Gastrocnemius medialis (tissue), 4 donors: Measurements from ENCODE around the gene SKI. TPM values are rescaled to one million over a fixed set of nuclear protein-coding genes. Genes with fewer than 3 reads are reported as not detected.

Experiments used
- ATAC-seq, 2 donors: fragments of 150-250 bp; one replicate each; pipeline ENCODE4 v1.9.1; 2016
- DNase-seq, 2 donors: peaks; one replicate each; pipeline ENCODE4 v3.0.0-alpha.2; 2019
- H3K27ac ChIP-seq, 4 donors: fragments of 200-600 bp; sonication (generic); 1 replicate in 1 of 4; 2 replicates in 3 of 4; pipeline ENCODE4 v1.5.1; 2016 to 2018; ENCODE audit warnings: mild to moderate bottlenecking in 2 of 4, moderate library complexity in 1 of 4
- H3K27me3 ChIP-seq, 3 donors: fragments of 200-600 bp; sonication (generic) in 2 of 3; 1 replicate in 1 of 3; 2 replicates in 2 of 3; pipeline versions ENCODE4 v1.5.1 to v1.6.0; 2016 to 2019; ENCODE audit warnings: mild to moderate bottlenecking in 1 of 3, moderate library complexity in 1 of 3
- H3K36me3 ChIP-seq, 2 donors: fragments of 200-600 bp; sonication (generic) in 1 of 2; one replicate each; pipeline ENCODE4 v1.5.1; 2017 to 2018
- H3K4me1 ChIP-seq, 2 donors: fragments of 200-600 bp; sonication (generic) in 1 of 2; one replicate each; pipeline ENCODE4 v1.5.1; 2016 to 2017; ENCODE audit warnings: mild to moderate bottlenecking in 2 of 2
- H3K4me3 ChIP-seq, 4 donors: fragments of 200-600 bp; sonication (generic) in 3 of 4; 1 replicate in 1 of 4; 2 replicates in 3 of 4; pipeline ENCODE4 v1.5.1; 2016 to 2019; ENCODE audit warnings: mild to moderate bottlenecking in 2 of 4
- H3K9me3 ChIP-seq, 3 donors: fragments of 200-600 bp; sonication (generic) in 2 of 3; 1 replicate in 1 of 3; 2 replicates in 2 of 3; pipeline ENCODE4 v1.5.1; 2016 to 2019
- POLR2A ChIP-seq, 2 donors: fragments of 450-650 bp; IDR thresholded peaks; one replicate each; pipeline ENCODE4 v1.6.1; 2017; ENCODE audit warnings: antibody characterized with exemption in 2 of 2, mild to moderate bottlenecking in 2 of 2, moderate library complexity in 2 of 2
- in situ Hi-C, 4 donors: fragments of 200-750 bp; cut with MboI; loops; one replicate each; pipeline versions ENCODE4 v1.15.0 to v1.8.0; 2017; ENCODE audit warnings: low sequenced_read_pairs in 4 of 4
- intact Hi-C: fragments of 100-400 bp; cut with DNase I; formaldehyde crosslinking; loops from one replicate; pipeline ENCODE4 v1.15.1; 2023; ENCODE audit warnings: low total_unique reads
- total RNA-seq, 4 donors: library from RNA; depleted of rRNA; stranded (reverse); fragments of >200 nt; gene quantifications; one replicate each; pipeline versions ENCODE4 v1.1.0 to v1.2.3, GENCODE V29; 2016
- TF ChIP-seq, protein P1 (sequence below), 5 experiments: fragments of 450-650 bp in 3 of 5; fragments of 200-600 bp in 2 of 5; sonication (generic) in 2 of 5; IDR thresholded peaks in 4 of 5; conservative IDR thresholded peaks in 1 of 5; 1 replicate in 4 of 5; 2 replicates in 1 of 5; pipeline ENCODE4 v1.5.1; 2016 to 2019; ENCODE audit warnings: antibody characterized with exemption in 5 of 5, mild to moderate bottlenecking in 3 of 5, moderate library complexity in 3 of 5

SKI gene
- total RNA-seq, 4 donors from 2014 or later: 7.8 to 32.2 (median 22.4) TPM

DNA sequence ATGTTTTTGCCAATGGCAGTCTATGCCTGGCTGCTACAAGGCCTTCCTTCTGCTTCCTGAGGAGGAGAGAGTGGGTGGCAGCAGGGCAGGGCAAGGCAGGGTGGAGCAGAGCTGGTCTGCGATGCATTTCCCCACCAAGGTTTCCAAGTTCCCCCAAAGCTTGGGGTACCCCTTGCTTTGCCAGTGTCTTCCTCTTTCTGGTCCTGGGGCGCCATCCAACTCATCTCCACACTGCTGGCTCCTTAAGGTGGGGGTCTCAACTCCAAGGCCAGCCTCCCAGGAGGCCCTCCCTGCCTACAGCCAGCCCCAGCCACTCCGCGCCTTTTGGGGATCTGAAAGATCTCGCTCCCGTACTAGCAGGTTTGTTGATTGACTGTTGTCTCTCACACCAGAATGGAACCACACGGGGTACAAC, 3.9 kb upstream of the SKI start:
- H3K4me1 ChIP-seq: peaks cover 0 to 4% of the 10 kb centered on the region in 2 donors
- intact Hi-C loops: no loop called here

DNA sequence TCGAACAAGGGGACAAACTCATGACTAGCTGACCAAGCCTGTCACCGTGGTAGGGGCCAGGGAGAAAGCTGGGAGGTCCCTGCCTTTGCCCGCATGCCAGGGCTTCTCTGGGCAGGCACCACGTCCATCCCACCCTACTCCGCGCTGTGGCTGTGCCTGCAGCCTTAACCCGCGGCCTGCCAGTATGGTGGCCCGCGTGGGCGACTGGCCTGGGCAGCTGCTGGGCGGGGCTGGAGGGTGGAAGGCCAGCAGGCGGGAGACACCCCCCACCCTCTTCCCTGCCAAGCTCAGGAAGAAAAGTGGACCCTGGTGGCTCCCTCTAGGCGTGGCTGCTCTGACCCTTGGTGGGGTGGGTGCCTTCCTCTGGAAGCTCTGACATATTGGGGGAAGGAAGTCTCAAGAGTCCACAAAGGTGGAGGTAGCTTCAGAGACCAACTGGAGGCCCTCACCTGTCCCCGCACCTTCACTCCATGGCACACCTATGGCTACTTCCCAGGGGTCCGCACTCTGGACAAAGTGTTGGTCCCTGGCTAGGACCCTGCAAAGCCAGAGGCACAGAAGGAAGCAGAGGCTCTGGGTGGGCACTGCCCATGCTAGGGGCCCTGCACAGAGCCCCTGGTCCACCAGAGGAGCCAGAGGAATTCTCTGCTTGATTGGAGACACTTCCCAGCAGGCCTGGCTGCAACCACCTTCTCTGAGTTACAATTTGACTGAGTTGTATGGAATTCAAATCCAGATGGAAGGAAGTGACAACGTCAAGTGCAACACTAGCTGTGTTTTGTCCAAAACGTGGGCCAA, 3.3 kb upstream of the SKI start:
- no peak overlapping the region for H3K4me3 ChIP-seq
- in situ Hi-C loops (loop anchor here in 2 of 4 donors (25.0 kb wide), 2 partner anchors 87 to 312 kb away; partner anchors contain the start of genes HES5 (in 1 of the 2) and PANK4 (in 1 of the 2)), intact Hi-C loops (no loop called here)
- H3K27me3 ChIP-seq: no peaks in the 10 kb centered on the region
- peaks cover 6 to 9% of the 10 kb centered on the region in 2 donors for H3K4me1 ChIP-seq
- no peaks in the 10 kb centered on the region for H3K9me3 ChIP-seq
- no peaks in the 10 kb centered on the region for H3K36me3 ChIP-seq
- TF ChIP-seq, protein P1, sequence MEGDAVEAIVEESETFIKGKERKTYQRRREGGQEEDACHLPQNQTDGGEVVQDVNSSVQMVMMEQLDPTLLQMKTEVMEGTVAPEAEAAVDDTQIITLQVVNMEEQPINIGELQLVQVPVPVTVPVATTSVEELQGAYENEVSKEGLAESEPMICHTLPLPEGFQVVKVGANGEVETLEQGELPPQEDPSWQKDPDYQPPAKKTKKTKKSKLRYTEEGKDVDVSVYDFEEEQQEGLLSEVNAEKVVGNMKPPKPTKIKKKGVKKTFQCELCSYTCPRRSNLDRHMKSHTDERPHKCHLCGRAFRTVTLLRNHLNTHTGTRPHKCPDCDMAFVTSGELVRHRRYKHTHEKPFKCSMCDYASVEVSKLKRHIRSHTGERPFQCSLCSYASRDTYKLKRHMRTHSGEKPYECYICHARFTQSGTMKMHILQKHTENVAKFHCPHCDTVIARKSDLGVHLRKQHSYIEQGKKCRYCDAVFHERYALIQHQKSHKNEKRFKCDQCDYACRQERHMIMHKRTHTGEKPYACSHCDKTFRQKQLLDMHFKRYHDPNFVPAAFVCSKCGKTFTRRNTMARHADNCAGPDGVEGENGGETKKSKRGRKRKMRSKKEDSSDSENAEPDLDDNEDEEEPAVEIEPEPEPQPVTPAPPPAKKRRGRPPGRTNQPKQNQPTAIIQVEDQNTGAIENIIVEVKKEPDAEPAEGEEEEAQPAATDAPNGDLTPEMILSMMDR (IDR thresholded peaks at IDR 0.05 in 4 of 5, conservative IDR thresholded peaks at IDR 0.05 in 1 of 5): no peak
- TF ChIP-seq POLR2A (IDR thresholded peaks at IDR 0.05): no peak
- no peak overlapping the region for H3K27ac ChIP-seq
- no peak for DNase-seq
- ATAC-seq: no peak

More for the DNA sequence above, 3.9 kb upstream of the SKI start:
- Histone ChIP-seq H3K9me3 (no peaks in the 10 kb centered on the region), H3K27ac (no peak overlapping the region), H3K27me3 (no peaks in the 10 kb centered on the region), H3K4me3 (no peak overlapping the region), H3K36me3 (no peaks in the 10 kb centered on the region)
- TF ChIP-seq, protein P1 (IDR thresholded peaks at IDR 0.05 in 4 of 5, conservative IDR thresholded peaks at IDR 0.05 in 1 of 5): no peak
- no peak for TF ChIP-seq POLR2A (IDR thresholded peaks at IDR 0.05)
- in situ Hi-C loops: loop anchor here in 2 of 4 donors (25.0 kb wide), 2 partner anchors 88 to 313 kb away; partner anchors contain the start of genes HES5 (in 1 of the 2) and PANK4 (in 1 of the 2)
- DNase-seq (no peak), ATAC-seq (no peak)

DNA sequence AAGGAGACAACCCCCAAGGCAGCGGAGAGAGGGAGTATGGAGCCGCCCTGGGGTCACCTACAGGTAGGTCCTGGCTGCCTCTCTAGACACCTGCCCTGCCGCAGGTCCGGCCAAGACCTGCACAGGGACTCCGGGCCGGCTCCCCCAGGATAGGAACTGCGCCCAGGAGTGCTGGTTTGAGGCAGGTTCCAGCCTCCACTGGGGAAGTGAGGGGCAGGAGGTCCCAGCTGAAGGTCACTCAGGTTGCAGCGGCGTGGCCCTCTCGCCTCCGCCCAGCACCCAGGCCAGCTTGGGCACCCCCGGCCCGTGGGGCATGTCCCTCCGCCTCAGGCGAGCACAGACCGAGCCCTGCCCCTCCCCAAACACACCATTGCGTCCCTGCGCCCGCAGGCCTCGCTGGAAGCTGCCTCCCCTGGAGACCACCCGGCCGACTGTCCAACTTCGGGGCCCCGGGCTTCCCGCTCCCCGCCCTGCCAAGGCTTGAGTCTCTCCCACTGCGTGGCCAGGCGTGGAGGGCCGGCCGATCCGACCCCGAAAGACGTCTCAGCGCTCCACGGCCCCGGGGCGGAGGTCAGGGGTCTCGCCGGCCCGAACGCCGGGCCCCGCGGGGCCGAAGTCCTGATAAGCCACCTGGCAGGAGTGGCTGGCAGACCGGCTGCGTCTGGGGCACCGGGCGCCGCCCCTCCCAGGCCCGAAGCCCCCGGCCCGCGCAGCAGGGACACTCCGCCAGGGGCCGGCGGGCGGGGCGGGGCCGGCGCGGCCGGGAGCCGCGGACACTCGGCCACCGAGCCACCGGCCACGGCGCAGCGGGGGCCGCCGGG, 1.4 kb upstream of the SKI start:
- in situ Hi-C loops: no loop called here
- no peak for DNase-seq
- intact Hi-C loops: loop anchor here (1.0 kb wide), 1 partner anchor 21 kb away; no protein-coding TSS in a partner anchor

More for the DNA sequence above, 1.4 kb upstream of the SKI start:
- Histone ChIP-seq H3K27ac (peak overlapping the region; percentile 92 to 100 (median 98)), H3K4me3 (peak overlapping the region; percentile 67 to 92 (median 78)), H3K36me3 (no peaks in the 10 kb centered on the region), H3K27me3 (no peaks in the 10 kb centered on the region), H3K4me1 (peaks cover 24 to 25% of the 10 kb centered on the region in 2 donors), H3K9me3 (no peaks in the 10 kb centered on the region)
- peak; percentile 20 to 29 for ATAC-seq
- TF ChIP-seq, protein P1 (IDR thresholded peaks at IDR 0.05 in 4 of 5, conservative IDR thresholded peaks at IDR 0.05 in 1 of 5): no peak
- no peak for TF ChIP-seq POLR2A (IDR thresholded peaks at IDR 0.05)
